Activated naive CD8-positive, alpha-beta T cell treated with anti-CD3 and anti-CD28 coated beads, Interleukin-2, amount 50 U/mL, for 24 hours (primary cell): Measurements from ENCODE around the gene WWC1.

ENCODE experiments used
- ATAC-seq: fragments of 150-1000 bp; cut with Tn5 transposase; one replicate; pipeline ENCODE4 v1.10.0; 2021
- DNase-seq: peaks from one replicate; pipeline ENCODE4 v3.0.0; 2021
- H3K27ac Mint-ChIP-seq: one replicate; pipeline ENCODE4 v1.8.0; 2021; ENCODE audit warnings: mild to moderate bottlenecking, mixed read lengths
- H3K27me3 Mint-ChIP-seq: one replicate; pipeline ENCODE4 v1.8.0; 2021; ENCODE audit warnings: mixed read lengths
- H3K36me3 Mint-ChIP-seq: one replicate; pipeline ENCODE4 v1.8.0; 2021; ENCODE audit warnings: low read depth, mixed read lengths
- H3K4me1 Mint-ChIP-seq: one replicate; pipeline ENCODE4 v1.8.0; 2021; ENCODE audit warnings: mixed read lengths
- H3K4me3 Mint-ChIP-seq: one replicate; pipeline ENCODE4 v1.8.0; 2021; ENCODE audit warnings: mild to moderate bottlenecking, moderate library complexity, mixed read lengths
- H3K9me3 Mint-ChIP-seq: one replicate; pipeline ENCODE4 v1.8.0; 2021; ENCODE audit warnings: mixed read lengths

Gene WWC1

GRCh38 chr5:168481330-168481788 lies 189.9 kb downstream of the WWC1 start:
- H3K27ac Mint-ChIP-seq, result no peak overlapping the region
- ATAC-seq, result no peak
- H3K9me3 Mint-ChIP-seq, result no peaks in the 10 kb centered on the region

GRCh38 chr5:168482361-168482760 lies 190.9 kb downstream of the WWC1 start:
- no peak overlapping the region for H3K4me3 Mint-ChIP-seq
- peaks cover 16% of the 10 kb centered on the region for H3K4me1 Mint-ChIP-seq
- no peaks in the 10 kb centered on the region for H3K9me3 Mint-ChIP-seq
- H3K36me3 Mint-ChIP-seq, result no peaks in the 10 kb centered on the region
- no peak overlapping the region for H3K27ac Mint-ChIP-seq
- peaks cover 9% of the 10 kb centered on the region for H3K27me3 Mint-ChIP-seq
- DNase-seq (no peak), ATAC-seq (no peak)

More at GRCh38 chr5:168481330-168481788, 189.9 kb downstream of the WWC1 start:
- Mint-ChIP-seq H3K4me1 (peaks cover 12% of the 10 kb centered on the region), H3K36me3 (no peaks in the 10 kb centered on the region), H3K4me3 (peak overlapping the region; percentile 17), H3K27me3 (peaks cover 9% of the 10 kb centered on the region)
- no peak for DNase-seq

GRCh38 chr5:168486136-168486879 lies 194.9 kb downstream of the WWC1 start, which contains the start of gene RARS1:
Gene RARS1 (plus strand): TSS chr5:168486471. CDS start chr5:168486499, 28 bp downstream.
- H3K36me3 Mint-ChIP-seq, result peaks cover 25% of the 10 kb centered on the region
- peaks cover 33% of the 10 kb centered on the region for H3K4me1 Mint-ChIP-seq
- peaks cover 5% of the 10 kb centered on the region for H3K27me3 Mint-ChIP-seq
- DNase-seq, result peak; percentile 91
- H3K4me3 Mint-ChIP-seq, result peak within 1 kb of the TSS; percentile 100
- H3K27ac Mint-ChIP-seq, result peak within 1 kb of the TSS; percentile 96
- no peaks in the 10 kb centered on the region for H3K9me3 Mint-ChIP-seq
- peak; percentile 97 for ATAC-seq

- H3K36me3 Mint-ChIP-seq, result peaks cover 50% of the 10 kb centered on the region
- H3K27me3 Mint-ChIP-seq, result no peaks in the 10 kb centered on the region
- H3K4me1 Mint-ChIP-seq, result peaks cover 35% of the 10 kb centered on the region
- ATAC-seq (no peak), DNase-seq (no peak)
- no peaks in the 10 kb centered on the region for H3K9me3 Mint-ChIP-seq
- H3K4me3 Mint-ChIP-seq, result no peak overlapping the region
- H3K27ac Mint-ChIP-seq, result no peak overlapping the region
These were observed 197.6 kb downstream of the WWC1 start for GRCh38 chr5:168489059-168489458.

GRCh38 chr5:168494057-168494555 lies 202.7 kb downstream of the WWC1 start:
- H3K36me3 Mint-ChIP-seq, result peaks cover 72% of the 10 kb centered on the region
- no peaks in the 10 kb centered on the region for H3K9me3 Mint-ChIP-seq
- H3K4me3 Mint-ChIP-seq, result no peak overlapping the region
- ATAC-seq (no peak), DNase-seq (no peak)
- peaks cover 9% of the 10 kb centered on the region for H3K4me1 Mint-ChIP-seq
- H3K27me3 Mint-ChIP-seq, result no peaks in the 10 kb centered on the region
- H3K27ac Mint-ChIP-seq, result no peak overlapping the region

- Mint-ChIP-seq H3K4me1 (no peaks in the 10 kb centered on the region), H3K4me3 (no peak overlapping the region), H3K9me3 (no peaks in the 10 kb centered on the region), H3K27me3 (no peaks in the 10 kb centered on the region), H3K36me3 (peaks cover 49% of the 10 kb centered on the region), H3K27ac (no peak overlapping the region)
- DNase-seq (no peak), ATAC-seq (no peak)
These were observed 211.3 kb downstream of the WWC1 start for GRCh38 chr5:168502563-168503237.

GRCh38 chr5:168513861-168514428 lies 222.5 kb downstream of the WWC1 start:
- Mint-ChIP-seq H3K36me3 (peaks cover 86% of the 10 kb centered on the region), H3K4me3 (no peak overlapping the region), H3K9me3 (peaks cover 26% of the 10 kb centered on the region), H3K27ac (no peak overlapping the region), H3K4me1 (no peaks in the 10 kb centered on the region), H3K27me3 (no peaks in the 10 kb centered on the region)
- ATAC-seq (no peak), DNase-seq (no peak)
